K562 (cell line): ENCODE results near the gene ACOX1. TPM values are rescaled to one million over a fixed set of nuclear protein-coding genes. Genes with fewer than 3 reads are reported as not detected.
A peak's percentile ranks its signal among the peaks of the same experiment; 100 is the strongest.

Source experiments
- ATAC-seq: fragments of 200-7000 bp; cut with Tn5 transposase; 3 replicates; pipeline ENCODE4 v1.9.1; 2020; ENCODE audit warnings: moderate library complexity
- BruUV-seq: library from RNA; stranded (reverse); fragments of 400-500 nt; replicated peaks from 2 replicates; lab custom pipeline; 2021; lab: Mats Ljungman, UMichigan
- CTCF ChIA-PET: fragments of 300-600 bp; formaldehyde crosslinking; extraction: SDS; loops from one replicate; lab custom pipeline; 2021; ENCODE audit warnings: low intra/inter-chr PET ratio; lab: Yijun Ruan, JAX
- POLR2A ChIA-PET: fragments of 300-600, 350-650 bp; sonication (Branson Sonifier 250); formaldehyde crosslinking; extraction: SDS; loops from one replicate; lab custom pipeline; 2021; ENCODE audit warnings: antibody characterized with exemption, inconsistent platforms; lab: Yijun Ruan, JAX
- DNase-seq, 4 experiments: peaks; one replicate each; pipeline versions ENCODE4 v3.0.0 to v3.0.0-alpha.2; 2011 to 2018; ENCODE audit warnings: low spot score in 3 of 4, mixed read lengths in 3 of 4; ENCODE audit errors: extremely low read depth in 1 of 4
- FAIRE-seq: peaks from 2 replicates; lab custom pipeline; 2011; peaks lifted over from hg19 to GRCh38; lab: Jason Lieb, UNC
- H2AFZ ChIP-seq: 2 replicates; pipeline ENCODE4 v1.6.0; 2011; ENCODE audit warnings: low read depth, low read length, control low read depth, inconsistent platforms
- H3K27ac ChIP-seq: fragments of 200-600 bp; 3 replicates; pipeline ENCODE4 v1.8.0; 2011; ENCODE audit warnings: low read depth, mild to moderate bottlenecking, control low read depth, inconsistent platforms, low read length, moderate library complexity, mixed read lengths; ENCODE audit errors: extremely low read depth
- H3K27me3 ChIP-seq, 2 experiments: fragments of 300-600 bp in 1 of 2; 2 replicates in 1 of 2; 3 replicates in 1 of 2; pipeline versions ENCODE4 v1.6.0 to v1.8.0; 2011; ENCODE audit warnings: inconsistent platforms in 2 of 2, low read length in 2 of 2, mild to moderate bottlenecking in 1 of 2, mixed read lengths in 1 of 2, moderate library complexity in 1 of 2; ENCODE audit not compliant: control insufficient read depth in 2 of 2, insufficient read depth in 2 of 2
- H3K36me3 ChIP-seq: fragments of 300-600 bp; 3 replicates; pipeline ENCODE4 v1.8.0; 2011; ENCODE audit warnings: mild to moderate bottlenecking, low read length, inconsistent platforms; ENCODE audit not compliant: control insufficient read depth, insufficient read depth
- H3K4me1 ChIP-seq, 2 experiments: fragments of 200-600 bp in 1 of 2; replicated peaks in 1 of 2; 2 replicates in 1 of 2; 3 replicates in 1 of 2; pipeline versions ENCODE4 v1.5.1 to v1.8.0; 2011; ENCODE audit warnings: inconsistent platforms in 2 of 2, low read length in 2 of 2, mild to moderate bottlenecking in 1 of 2, mixed read lengths in 1 of 2, moderate library complexity in 1 of 2; ENCODE audit not compliant: control insufficient read depth in 2 of 2, insufficient read depth in 2 of 2
- H3K4me2 ChIP-seq: 2 replicates; pipeline ENCODE4 v1.6.1; 2011; ENCODE audit warnings: low read length, control low read depth, inconsistent platforms, mixed read lengths; ENCODE audit not compliant: insufficient read depth
- H3K4me3 ChIP-seq: fragments of 200-600 bp; sonication (generic), shearing (Covaris generic); 2 replicates; pipeline ENCODE4 v1.5.1; 2016; ENCODE audit warnings: control low read depth, inconsistent platforms
- H3K79me2 ChIP-seq: fragments of 200-600 bp; 3 replicates; pipeline ENCODE4 v1.8.0; 2011; ENCODE audit warnings: low read length, inconsistent platforms; ENCODE audit not compliant: control insufficient read depth, insufficient read depth
- H3K9ac ChIP-seq, 2 experiments: 2 replicates each; pipeline versions ENCODE4 v1.6.0 to v1.6.1; 2011; ENCODE audit warnings: low read depth in 2 of 2, low read length in 2 of 2, control low read depth in 1 of 2, inconsistent platforms in 1 of 2, mild to moderate bottlenecking in 1 of 2, mixed read lengths in 1 of 2; ENCODE audit not compliant: insufficient read depth in 1 of 2
- H3K9me1 ChIP-seq: one replicate; pipeline ENCODE4 v1.6.0; 2011; ENCODE audit warnings: inconsistent platforms, mild to moderate bottlenecking, low read length, moderate library complexity; ENCODE audit not compliant: control insufficient read depth, insufficient read depth
- H3K9me3 ChIP-seq: replicated peaks from 2 replicates; pipeline ENCODE4 v1.5.1; 2011; ENCODE audit warnings: low read depth, low read length, inconsistent platforms; ENCODE audit not compliant: control insufficient read depth, insufficient read depth
- H4K20me1 ChIP-seq: replicated peaks from 2 replicates; pipeline ENCODE4 v1.6.1; 2011; ENCODE audit warnings: low read length, inconsistent platforms, mixed read lengths; ENCODE audit not compliant: control insufficient read depth, insufficient read depth
- BRCA1 ChIP-seq, 2 experiments: fragments of 450-650 bp in 1 of 2; sonication (generic) in 1 of 2; formaldehyde crosslinking in 1 of 2; IDR thresholded peaks; 2 replicates each; pipeline versions ENCODE4 v1.5.0 to v1.6.1; 2017 to 2020; ENCODE audit warnings: mild to moderate bottlenecking in 1 of 2, missing genetic modification reagents in 1 of 2
- BRD4 ChIP-seq: fragments of 200-600 bp; sonication (generic); IDR thresholded peaks from 2 replicates; pipeline ENCODE4 v1.6.1; 2017; ENCODE audit warnings: inconsistent platforms
- CBFA2T2 ChIP-seq: fragments of 450-650 bp; conservative IDR thresholded peaks from 2 replicates; pipeline ENCODE4 v1.6.1; 2017; ENCODE audit warnings: mild to moderate bottlenecking
- ELK1 ChIP-seq: sonication (generic); formaldehyde crosslinking; IDR thresholded peaks from 2 replicates; pipeline ENCODE4 v1.8.1; 2022; ENCODE audit warnings: missing genetic modification reagents
- EP300 ChIP-seq: IDR thresholded peaks from 2 replicates; pipeline ENCODE4 v1.6.1; 2012; ENCODE audit warnings: low read length, improper control_type of control experiment
- HMG20A ChIP-seq: fragments of 450-650 bp; formaldehyde crosslinking; conservative IDR thresholded peaks from 2 replicates; pipeline ENCODE4 v1.4.0; 2020; ENCODE audit warnings: mild to moderate bottlenecking, mixed read lengths
- KAT7 ChIP-seq: sonication (generic); formaldehyde crosslinking; IDR thresholded peaks from 2 replicates; pipeline ENCODE4 v1.8.0; 2022; ENCODE audit warnings: missing genetic modification reagents, mild to moderate bottlenecking, borderline replicate concordance
- L3MBTL2 ChIP-seq: fragments of 450-650 bp; IDR thresholded peaks from 2 replicates; pipeline ENCODE4 v1.6.1; 2016; ENCODE audit warnings: mild to moderate bottlenecking, moderate library complexity
- MAFK ChIP-seq: IDR thresholded peaks from 2 replicates; pipeline ENCODE4 v1.6.1; 2011; ENCODE audit warnings: low read length, improper control_type of control experiment
- PRMT5 ChIP-seq: sonication (generic); formaldehyde crosslinking; IDR thresholded peaks from 2 replicates; pipeline ENCODE4 v1.5.0; 2020; ENCODE audit warnings: missing genetic modification reagents
- SMARCE1 ChIP-seq: fragments of 450-650 bp; IDR thresholded peaks from 2 replicates; pipeline ENCODE4 v1.7.1; 2016; ENCODE audit warnings: mild to moderate bottlenecking
- SOX6 ChIP-seq: fragments of 450-650 bp; IDR thresholded peaks from 2 replicates; pipeline ENCODE4 v1.6.1; 2014; ENCODE audit warnings: mild to moderate bottlenecking
- TAL1 ChIP-seq: fragments of 450-650 bp; IDR thresholded peaks from 2 replicates; pipeline ENCODE4 v1.6.1; 2016; ENCODE audit warnings: mild to moderate bottlenecking
- TEAD4 ChIP-seq, 2 experiments: sonication (generic) in 1 of 2; formaldehyde crosslinking in 1 of 2; IDR thresholded peaks; 2 replicates each; pipeline versions ENCODE4 v1.6.1 to v1.8.0; 2012 to 2022; ENCODE audit warnings: borderline replicate concordance in 1 of 2, inconsistent platforms in 1 of 2, low read length in 1 of 2, mild to moderate bottlenecking in 1 of 2, missing genetic modification reagents in 1 of 2
- U2AF1 ChIP-seq: fragments of 200-400 bp; formaldehyde crosslinking; optimal IDR thresholded peaks from 2 replicates; pipeline ENCODE3; 2017; ENCODE audit warnings: mild to moderate bottlenecking, low read depth, low read length, moderate library complexity
- ZFP36 ChIP-seq: fragments of 150-350 bp; IDR thresholded peaks from 2 replicates; pipeline ENCODE4 v1.6.1; 2018; ENCODE audit warnings: low read length, low read depth; ENCODE audit not compliant: partially characterized antibody
- ZNF311 ChIP-seq: fragments of 250-450 bp; sonication (Bioruptor Pico); IDR thresholded peaks from 2 replicates; pipeline ENCODE4 v1.4.0; 2020; ENCODE audit warnings: mild to moderate bottlenecking, moderate library complexity
- WGBS: fragments of 100-300 bp; shearing (Covaris generic); methylation state at CpG from one replicate; pipeline ENCODE4 v1.1.6; 2016; ENCODE audit warnings: low coverage, mixed read lengths; ENCODE audit not compliant: insufficient coverage; ENCODE audit errors: missing lambda C conversion rate; 5-methylcytosine and 5-hydroxymethylcytosine counted together
- in situ Hi-C: fragments of 300-500 bp; cut with MboI; formaldehyde crosslinking; loops from 4 replicates; pipeline ENCODE4 v1.15.0; 2018; ENCODE audit warnings: inconsistent platforms, mixed read lengths
- intact Hi-C: fragments of 100-400 bp; cut with micrococcal nuclease; formaldehyde crosslinking; loops from 2 replicates; pipeline ENCODE4 v1.14.2; 2022
- polyA plus RNA-seq, 8 experiments: library from polyadenylated mRNA; depleted of rRNA in 4 of 8; stranded (reverse) in 5 of 8; unstranded in 3 of 8; fragments of >200 nt; fragmentation: Nextera tagmentation in 2 of 8; fragmentation: Illumina TruSeq in 1 of 8; extraction: Ambion mirVana in 2 of 8; extraction: Trizol in 1 of 8; gene quantifications; 2 replicates each; pipeline versions ENCODE4 v1.2.1 to v1.2.3, GENCODE V29; 2011 to 2014; ENCODE audit warnings: inconsistent platforms in 1 of 8, missing spikeins in 1 of 8
- total RNA-seq, 7 experiments: library from RNA; depleted of rRNA in 6 of 7; stranded (reverse); fragments of >200 nt in 6 of 7; fragmentation: Illumina TruSeq in 2 of 7; extraction: Trizol in 2 of 7; gene quantifications; 2 replicates each; pipeline versions ENCODE4 v1.2.1 to v1.2.3, GENCODE V29; 2011 to 2021; ENCODE audit warnings: low replicate concordance in 1 of 7

Gene ACOX1
- total and polyA plus RNA-seq, 9 of the 15 experiments (the other 6 are each of a cell fraction or from before 2014, with no cell fraction given), result 7.8 to 24.1 (median 14.5) TPM

GRCh38 chr17:75950855-75951554, 28.0 kb downstream of the ACOX1 start (continued):
- TF ChIP-seq TEAD4 (IDR thresholded peaks at IDR 0.05; ENCODE audit: low read length) (peak; percentile 70; the same call in 1 of the 2 replicates), TEAD4 (CRISPR knock-in tag; IDR thresholded peaks at IDR 0.05; ENCODE audit: borderline replicate concordance) (no peak), CBFA2T2 (0 out of 2 replicates have a peak, but pooled peaks have one; percentile 10), SOX6 (peak; percentile 65; the same call in 1 of the 2 replicates), ZNF311 (CRISPR knock-in tag) (0 out of 2 replicates have a peak, but pooled peaks have one; percentile 33), EP300 (peak; percentile 40; the same call in 1 of the 2 replicates), TAL1 (peak; percentile 41; the same call in 1 of the 2 replicates), U2AF1 (no peak), ELK1 (CRISPR knock-in tag) (no peak), SMARCE1 (peak; percentile 44; the same call in 1 of the 2 replicates), PRMT5 (no peak)

- H3K27me3 ChIP-seq, result no peaks in the 10 kb centered on the region
- H3K9ac ChIP-seq, result peak overlapping the region in 1 of 2 experiments; percentile 29; a peak in 1 of 4 replicates
- H3K9me3 ChIP-seq, result no peaks in the 10 kb centered on the region
- intact Hi-C loops, result no loop called here
- peaks cover 3 to 18% of the 10 kb centered on the region in 2 experiments; a peak in 4 of 5 replicates for H3K4me1 ChIP-seq
- BruUV-seq, result no TSS peak
- no peak overlapping the region for H3K4me3 ChIP-seq
- WGBS, result 82% methylated on average over 6 of the region's 6 CpGs
- DNase-seq, result no peak
- no peaks in the 10 kb centered on the region for H3K9me1 ChIP-seq
- no peak overlapping the region for H2AFZ ChIP-seq
- in situ Hi-C loops, result no loop called here
- H3K4me2 ChIP-seq, result no peak overlapping the region
- no peaks in the 10 kb centered on the region for H3K79me2 ChIP-seq
- no peak for ATAC-seq
- ChIA-PET CTCF (no interaction called here), POLR2A (interaction anchor here (0.5 to 3.6 kb wide), 5 partner anchors 9 to 1077 kb away, joined by 3 to 15 read pairs (median 4); partner anchors contain the start of genes FBF1 and FDXR)
- no peak overlapping the region for H3K27ac ChIP-seq
- TF ChIP-seq BRCA1 (IDR thresholded peaks at IDR 0.05) (no peak), BRCA1 (CRISPR knock-in tag; IDR thresholded peaks at IDR 0.05) (no peak), KAT7 (CRISPR knock-in tag) (no peak), ZFP36 (no peak), L3MBTL2 (no peak), BRD4 (no peak), HMG20A (CRISPR knock-in tag) (no peak), MAFK (no peak)
- H3K36me3 ChIP-seq, result peaks cover 63% of the 10 kb centered on the region; the same call in 2 of the 3 replicates
- no peaks in the 10 kb centered on the region for H4K20me1 ChIP-seq
- no peak for FAIRE-seq
These were observed 28.5 kb downstream of the ACOX1 start for GRCh38 chr17:75950421-75950820.
